Stimulated activated memory B cell treated with anti-CD40 and anti-IgM and Interleukin-4, amounts not matched to agents 10 μg/mL and 1 μg/mL and 100 μg/mL, for 72 hours (primary cell): ENCODE measurements around the gene PTPRJ.
A peak's percentile ranks its signal among the peaks of the same experiment; 100 is the strongest.
"Not testable (repeated sequence)": the region's sequence is repeated elsewhere in the genome, so short reads cannot be mapped to it uniquely, and the experiment has no call there.

ENCODE experiments used
- ATAC-seq: fragments of 150-1000 bp; cut with Tn5 transposase; 2 replicates; pipeline ENCODE4 v1.10.0; 2021
- H3K27ac Mint-ChIP-seq: one replicate; pipeline ENCODE4 v1.8.0; 2022; ENCODE audit warnings: mild to moderate bottlenecking, mixed read lengths
- H3K27me3 Mint-ChIP-seq: one replicate; pipeline ENCODE4 v1.8.0; 2022; ENCODE audit warnings: mixed read lengths
- H3K36me3 Mint-ChIP-seq: one replicate; pipeline ENCODE4 v1.8.0; 2022; ENCODE audit warnings: mixed read lengths
- H3K4me1 Mint-ChIP-seq: one replicate; pipeline ENCODE4 v1.8.0; 2022; ENCODE audit warnings: mixed read lengths
- H3K4me3 Mint-ChIP-seq: one replicate; pipeline ENCODE4 v1.8.0; 2022; ENCODE audit warnings: mild to moderate bottlenecking, moderate library complexity, mixed read lengths
- H3K9me3 Mint-ChIP-seq: one replicate; pipeline ENCODE4 v1.8.0; 2022; ENCODE audit warnings: mixed read lengths

Gene PTPRJ

DNA sequence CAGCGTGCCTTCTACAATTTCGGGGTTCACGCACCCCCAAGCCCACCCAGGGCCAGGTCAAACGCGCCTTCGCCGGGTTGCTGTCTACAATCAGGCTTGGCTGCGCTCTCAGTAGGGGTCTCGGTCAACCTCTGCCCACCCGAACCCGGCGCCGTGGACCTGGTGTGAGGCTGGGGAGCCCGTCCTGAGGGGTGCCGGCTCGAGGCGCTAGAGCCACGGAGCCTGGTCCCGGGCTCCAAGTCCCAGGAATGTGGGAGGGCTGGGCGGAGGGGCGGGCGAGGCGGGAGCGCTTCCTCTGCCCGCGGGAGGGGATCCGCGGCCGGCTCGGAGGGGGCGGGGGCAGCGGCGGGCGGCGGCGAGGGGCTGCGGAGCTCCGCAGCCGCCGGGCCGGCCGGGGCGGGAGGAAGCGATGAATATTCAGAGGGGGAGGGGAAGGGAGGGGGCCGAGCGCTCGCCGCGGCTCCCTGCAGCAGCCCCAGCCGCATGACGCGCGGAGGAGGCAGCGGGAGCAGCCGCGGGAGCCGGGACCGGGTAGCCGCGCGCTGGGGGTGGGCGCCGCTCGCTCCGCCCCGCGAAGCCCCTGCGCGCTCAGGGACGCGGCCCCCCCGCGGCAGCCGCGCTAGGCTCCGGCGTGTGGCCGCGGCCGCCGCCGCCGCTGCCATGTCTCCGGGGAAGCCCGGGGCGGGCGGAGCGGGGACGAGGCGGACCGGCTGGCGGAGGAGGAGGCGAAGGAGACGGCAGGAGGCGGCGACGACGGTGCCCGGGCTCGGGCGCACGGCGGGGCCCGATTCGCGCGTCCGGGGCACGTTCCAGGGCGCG, at the start of gene PTPRJ:
Gene PTPRJ, plus strand, starts transcription at position 472 of the 819 bp plus-strand sequence. CDS start 354 bp downstream, outside the sequence.
- Mint-ChIP-seq H3K4me1 (peaks cover 33% of the 10 kb centered on the region), H3K9me3 (no peaks in the 10 kb centered on the region), H3K27me3 (no peaks in the 10 kb centered on the region), H3K36me3 (peaks cover 9% of the 10 kb centered on the region), H3K4me3 (peak within 1 kb of the TSS; percentile 86), H3K27ac (peak within 1 kb of the TSS; percentile 65)
- ATAC-seq, result peak; percentile 78

DNA sequence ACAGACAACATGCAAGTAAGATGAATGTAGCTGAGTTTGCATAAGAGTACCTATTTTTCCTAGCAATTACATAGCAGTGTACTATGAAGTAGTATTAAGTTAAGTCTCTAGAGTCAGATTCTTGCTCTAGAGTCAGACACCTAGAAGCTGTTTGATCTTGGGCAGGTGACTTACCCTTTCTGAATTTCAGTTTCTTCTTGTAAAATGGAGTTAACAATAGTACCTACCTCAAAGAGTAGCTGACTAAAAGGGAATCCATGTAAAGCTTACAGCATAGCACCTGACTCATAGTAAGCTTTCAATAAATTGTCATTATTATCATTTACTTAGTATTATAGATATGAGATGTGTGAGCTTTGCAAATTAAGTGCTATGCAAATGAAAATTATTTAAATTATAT, 47.8 kb upstream of the PTPRJ start:
- ATAC-seq, result no peak
- H3K36me3 Mint-ChIP-seq, result no peaks in the 10 kb centered on the region

DNA sequence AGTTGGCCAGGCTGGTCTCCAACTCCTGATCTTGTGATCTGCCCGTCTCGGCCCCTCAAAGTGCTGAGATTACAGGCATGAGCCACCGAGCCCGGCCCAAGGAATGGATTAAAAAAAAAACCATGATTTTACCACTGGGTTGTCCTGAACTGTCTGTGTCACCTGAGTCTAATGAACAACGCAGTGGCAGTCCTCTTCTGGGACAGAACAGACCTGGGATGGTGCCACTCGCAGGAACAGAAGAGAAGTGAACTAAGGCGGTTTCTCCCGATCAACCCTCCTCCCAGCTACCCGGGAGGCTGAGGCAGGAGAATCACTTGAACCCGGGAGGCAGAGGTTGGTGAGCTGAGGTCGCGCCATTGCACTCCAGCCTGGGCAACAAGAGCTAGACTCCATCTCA, 46.6 kb upstream of the PTPRJ start:
- not testable (repeated sequence) for H3K4me3 Mint-ChIP-seq, H3K27me3 Mint-ChIP-seq, H3K27ac Mint-ChIP-seq, H3K36me3 Mint-ChIP-seq, ATAC-seq, H3K9me3 Mint-ChIP-seq
- H3K4me1 Mint-ChIP-seq, result peaks cover 36% of the 10 kb centered on the region

More for the DNA sequence above, 47.8 kb upstream of the PTPRJ start:
- Mint-ChIP-seq H3K9me3 (no peaks in the 10 kb centered on the region), H3K4me3 (no peak overlapping the region), H3K4me1 (peaks cover 46% of the 10 kb centered on the region), H3K27me3 (no peaks in the 10 kb centered on the region), H3K27ac (no peak overlapping the region)

DNA sequence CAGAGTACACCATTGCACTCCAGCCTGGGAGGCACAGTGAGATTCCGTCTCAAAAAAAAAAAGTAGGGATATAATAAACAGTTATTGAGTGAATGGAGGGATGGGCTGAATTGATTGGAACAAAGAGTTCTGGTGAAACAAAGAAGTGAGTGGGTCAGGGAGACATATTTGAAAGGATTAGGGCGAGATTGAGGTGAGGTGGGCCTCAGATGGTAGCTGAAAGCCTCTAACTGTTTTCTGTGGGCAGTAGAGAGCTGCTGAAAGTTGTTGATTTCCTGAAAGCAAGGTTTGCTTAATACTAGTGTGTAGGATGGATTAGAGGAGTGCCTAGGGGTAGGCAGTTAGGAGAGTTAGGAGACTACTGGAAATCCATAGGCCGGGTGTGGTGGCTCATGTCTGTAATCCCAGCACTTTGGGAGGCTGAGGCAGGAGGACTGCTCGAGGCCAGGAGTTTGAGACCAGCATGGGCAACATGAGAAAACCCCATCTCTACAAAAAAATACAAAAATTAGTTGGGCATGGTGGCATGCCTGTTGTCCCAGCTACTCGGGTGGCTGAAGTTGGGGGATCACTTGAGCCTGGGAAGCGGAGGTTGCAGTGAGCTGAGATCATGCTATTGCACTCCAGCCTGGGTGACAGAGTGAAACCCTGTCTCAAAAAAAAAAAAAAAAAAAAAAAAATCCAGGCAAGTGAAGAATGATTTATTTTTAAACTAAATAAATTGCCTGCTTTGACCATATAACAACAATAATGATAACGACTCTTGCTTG, 41.4 kb upstream of the PTPRJ start:
- H3K27ac Mint-ChIP-seq, result no peak overlapping the region
- no peak for ATAC-seq
- no peaks in the 10 kb centered on the region for H3K27me3 Mint-ChIP-seq
- no peak overlapping the region for H3K4me3 Mint-ChIP-seq
- H3K4me1 Mint-ChIP-seq, result peaks cover 36% of the 10 kb centered on the region
- H3K36me3 Mint-ChIP-seq, result no peaks in the 10 kb centered on the region
- H3K9me3 Mint-ChIP-seq, result no peaks in the 10 kb centered on the region

DNA sequence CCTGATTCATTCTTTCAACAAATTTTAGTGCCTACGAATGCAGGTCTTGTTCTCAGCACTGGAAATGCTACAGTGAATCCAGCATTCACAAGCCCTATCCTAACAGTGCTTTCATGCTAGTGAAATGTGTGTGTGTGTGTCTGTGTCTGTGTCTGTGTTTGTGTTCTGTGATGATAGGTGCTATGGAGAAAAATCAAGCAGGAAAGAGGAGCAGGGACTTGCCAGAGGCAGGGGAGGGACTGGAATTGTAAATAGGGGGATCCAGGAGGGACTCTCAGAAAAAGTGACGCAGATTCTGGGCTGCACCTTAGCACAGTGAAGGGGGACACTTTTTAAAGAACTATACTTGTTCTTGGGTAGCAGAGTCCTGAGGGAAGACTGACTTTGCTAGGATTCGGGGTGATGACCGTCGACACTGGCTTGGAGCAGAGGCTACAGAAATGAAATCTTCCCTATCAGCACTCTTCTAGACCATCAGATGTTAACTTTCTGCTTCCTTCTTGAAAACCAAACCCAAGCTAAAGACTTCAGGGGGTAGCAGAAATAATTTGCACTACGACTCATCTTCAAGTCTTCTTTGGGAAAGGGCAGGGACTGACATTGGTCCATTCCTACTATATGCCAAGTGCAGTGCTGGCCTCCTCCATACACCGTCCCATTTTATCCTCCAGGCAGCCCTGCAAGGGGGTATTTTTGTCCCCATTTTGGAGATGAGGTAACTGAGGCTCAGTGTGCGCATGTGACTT, 39.3 kb upstream of the PTPRJ start:
- Mint-ChIP-seq H3K36me3 (no peaks in the 10 kb centered on the region), H3K27me3 (no peaks in the 10 kb centered on the region), H3K9me3 (no peaks in the 10 kb centered on the region), H3K4me3 (no peak overlapping the region), H3K4me1 (peaks cover 27% of the 10 kb centered on the region), H3K27ac (no peak overlapping the region)
- ATAC-seq, result no peak

DNA sequence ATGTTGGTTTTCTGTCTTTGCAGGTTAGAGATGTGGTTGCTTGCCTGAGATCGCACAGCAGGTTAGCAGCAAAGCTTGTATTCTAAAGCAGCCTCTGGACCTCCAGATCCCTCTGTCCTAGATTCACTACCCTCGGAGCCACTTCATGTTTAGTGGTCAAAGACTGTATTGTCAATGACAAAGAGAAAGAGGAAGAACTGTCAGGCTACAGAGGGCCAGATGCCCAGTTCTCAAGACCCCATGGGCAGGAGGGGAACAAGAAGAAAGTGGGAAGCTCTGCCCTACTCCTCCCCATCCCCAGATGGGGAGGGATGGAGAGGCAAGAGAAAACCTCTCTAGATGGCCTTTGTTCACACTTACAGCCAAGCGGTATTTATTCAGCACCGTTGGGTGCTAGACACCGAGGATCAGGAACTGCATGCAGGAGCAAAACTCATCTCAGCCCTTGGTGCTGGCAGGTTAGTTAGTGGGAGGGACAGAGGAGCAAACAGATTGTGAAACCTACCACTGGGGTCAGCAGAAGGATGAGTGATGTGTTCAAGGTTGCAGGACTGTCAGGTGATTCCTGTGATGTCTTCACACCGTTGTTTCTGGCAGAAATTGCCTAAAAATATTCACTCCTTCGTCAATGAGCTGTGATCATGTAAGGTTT, 38.3 kb upstream of the PTPRJ start:
- Mint-ChIP-seq H3K27me3 (no peaks in the 10 kb centered on the region), H3K36me3 (no peaks in the 10 kb centered on the region), H3K4me3 (no peak overlapping the region), H3K9me3 (no peaks in the 10 kb centered on the region), H3K27ac (peak overlapping the region; percentile 48), H3K4me1 (peaks cover 24% of the 10 kb centered on the region)
- ATAC-seq, result no peak

DNA sequence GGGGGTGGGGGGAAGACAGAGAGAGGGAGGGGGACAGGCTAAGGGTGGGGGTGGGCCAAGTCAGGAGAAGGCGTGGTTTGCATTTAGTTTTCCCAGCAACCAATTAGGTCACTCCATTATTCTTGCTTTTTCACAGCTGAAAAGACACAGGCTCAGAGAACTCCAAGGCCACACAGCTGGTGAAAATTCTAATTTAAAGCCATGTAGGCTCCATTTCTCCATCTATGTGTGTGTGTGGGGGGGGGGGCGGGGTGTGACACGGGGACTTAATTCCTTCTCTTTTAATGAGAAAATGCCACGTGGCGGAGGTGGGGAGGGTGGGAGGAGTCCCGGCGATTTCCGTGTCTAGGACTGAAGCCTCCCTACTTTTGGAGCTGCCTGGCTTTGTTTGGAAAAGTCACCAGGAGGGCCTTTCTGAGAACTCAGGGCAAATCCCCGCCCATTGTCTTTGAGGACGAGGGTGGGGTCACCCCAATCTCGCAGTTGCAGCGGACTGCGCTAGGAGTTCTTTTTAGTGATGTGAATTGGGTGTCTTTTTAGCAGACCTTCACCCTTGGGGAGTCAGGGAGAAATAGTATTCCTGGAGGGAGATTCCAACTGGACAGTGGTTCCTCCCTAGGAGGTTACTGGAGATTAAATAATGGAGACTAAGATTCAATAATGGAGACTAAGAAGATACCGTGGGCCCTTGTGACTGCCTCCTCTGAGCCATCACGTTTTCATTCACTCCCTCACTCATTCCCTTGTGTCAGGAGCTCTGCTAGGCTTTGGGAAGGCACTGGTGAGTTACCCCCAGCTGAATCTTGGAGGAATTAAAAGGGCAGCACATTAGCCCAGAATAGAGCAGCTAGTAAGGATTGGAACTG, 36.4 kb upstream of the PTPRJ start:
- no peak for ATAC-seq
- no peaks in the 10 kb centered on the region for H3K9me3 Mint-ChIP-seq
- H3K27ac Mint-ChIP-seq, result peak overlapping the region; percentile 35
- no peaks in the 10 kb centered on the region for H3K36me3 Mint-ChIP-seq
- no peaks in the 10 kb centered on the region for H3K27me3 Mint-ChIP-seq
- no peak overlapping the region for H3K4me3 Mint-ChIP-seq
- H3K4me1 Mint-ChIP-seq, result peaks cover 33% of the 10 kb centered on the region

DNA sequence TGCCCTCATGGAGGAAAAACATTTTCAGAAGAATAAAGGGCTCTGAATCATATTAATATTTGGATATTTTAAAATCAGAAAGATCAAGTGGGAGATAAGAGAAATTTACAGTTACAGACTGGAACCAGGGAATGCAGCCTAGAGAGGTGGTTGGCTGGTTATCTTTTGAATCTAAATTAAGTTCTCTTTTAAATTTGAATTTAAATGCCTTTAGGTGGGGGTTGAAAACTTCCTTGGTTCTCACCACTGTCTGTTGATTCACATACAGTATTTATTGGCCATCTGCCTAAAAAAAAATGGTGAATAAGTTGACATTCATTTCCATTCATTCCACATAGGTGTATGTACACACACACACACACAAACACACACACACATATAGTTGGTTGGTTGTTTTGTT, 35.7 kb upstream of the PTPRJ start:
- H3K27me3 Mint-ChIP-seq, result no peaks in the 10 kb centered on the region

DNA sequence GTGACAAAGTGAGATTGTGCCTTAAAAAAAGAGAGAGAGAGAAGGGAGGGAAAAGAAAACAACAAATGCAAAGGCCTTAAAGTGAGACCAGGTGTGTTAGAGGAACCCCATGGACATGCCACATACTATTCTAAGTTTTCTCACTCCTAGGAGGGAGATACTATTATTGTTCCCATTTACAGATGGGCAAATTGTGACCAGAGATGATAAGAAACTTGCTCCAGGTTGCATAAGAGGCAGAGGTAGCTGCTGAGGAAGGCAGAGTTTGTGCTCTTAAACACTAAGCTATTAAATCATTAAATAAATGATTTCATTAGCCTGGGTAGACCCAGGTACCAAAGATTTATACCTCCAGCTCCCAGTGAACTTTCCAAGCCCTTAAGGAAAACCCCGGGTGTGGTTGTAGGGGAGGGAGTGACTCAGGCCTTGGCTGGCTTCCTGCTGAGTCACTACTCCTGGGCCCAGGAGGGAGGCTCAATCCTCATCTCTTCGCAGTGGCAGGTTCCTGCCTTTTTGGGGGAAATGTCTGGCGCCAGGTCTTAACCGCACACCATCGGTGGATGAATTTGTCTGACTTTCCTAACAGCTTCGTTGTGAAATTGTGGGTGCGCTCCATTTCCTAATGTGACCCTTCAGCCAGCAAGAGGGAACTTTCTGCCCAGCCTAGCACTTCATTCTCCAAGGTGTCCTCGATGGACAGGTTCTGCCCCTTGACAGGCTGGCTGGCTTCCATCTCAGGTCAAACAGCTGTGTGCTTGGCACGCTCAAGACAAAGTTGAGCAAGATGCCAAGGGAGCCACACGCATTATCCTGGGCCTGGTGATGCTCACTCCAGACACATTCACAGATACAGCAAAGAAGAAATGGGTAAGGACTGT, 33.4 kb upstream of the PTPRJ start:
- peaks cover 44% of the 10 kb centered on the region for H3K4me1 Mint-ChIP-seq
- no peak for ATAC-seq

More for the DNA sequence above, 35.7 kb upstream of the PTPRJ start:
- Mint-ChIP-seq H3K9me3 (no peaks in the 10 kb centered on the region), H3K4me1 (peaks cover 40% of the 10 kb centered on the region), H3K4me3 (no peak overlapping the region), H3K27ac (peak overlapping the region; percentile 35), H3K36me3 (no peaks in the 10 kb centered on the region)
- no peak for ATAC-seq

DNA sequence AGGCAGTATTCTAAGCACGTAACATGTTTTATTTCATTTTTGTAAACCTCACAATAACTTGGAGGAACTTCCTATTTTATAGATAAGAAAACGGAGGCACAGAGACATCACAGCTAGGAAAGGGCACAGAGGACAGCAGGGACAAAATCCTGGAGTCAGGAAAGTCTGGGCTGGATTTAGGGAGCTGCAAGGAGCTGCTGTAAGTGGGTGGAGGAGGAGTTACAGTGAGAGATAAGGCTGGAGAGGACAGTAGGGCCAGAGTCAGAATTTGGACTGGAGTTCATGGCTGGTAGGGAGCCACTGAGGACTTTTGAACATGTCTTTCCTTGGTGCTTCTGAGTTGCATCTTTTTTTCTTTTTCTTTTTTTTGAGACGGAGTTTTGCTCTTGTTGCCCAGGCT, 32.2 kb upstream of the PTPRJ start:
- Mint-ChIP-seq H3K36me3 (no peaks in the 10 kb centered on the region), H3K4me3 (no peak overlapping the region), H3K27ac (peak overlapping the region; percentile 73)

More for the DNA sequence above, 33.4 kb upstream of the PTPRJ start:
- Mint-ChIP-seq H3K9me3 (no peaks in the 10 kb centered on the region), H3K27ac (peak overlapping the region; percentile 7), H3K27me3 (no peaks in the 10 kb centered on the region), H3K36me3 (no peaks in the 10 kb centered on the region), H3K4me3 (no peak overlapping the region)

DNA sequence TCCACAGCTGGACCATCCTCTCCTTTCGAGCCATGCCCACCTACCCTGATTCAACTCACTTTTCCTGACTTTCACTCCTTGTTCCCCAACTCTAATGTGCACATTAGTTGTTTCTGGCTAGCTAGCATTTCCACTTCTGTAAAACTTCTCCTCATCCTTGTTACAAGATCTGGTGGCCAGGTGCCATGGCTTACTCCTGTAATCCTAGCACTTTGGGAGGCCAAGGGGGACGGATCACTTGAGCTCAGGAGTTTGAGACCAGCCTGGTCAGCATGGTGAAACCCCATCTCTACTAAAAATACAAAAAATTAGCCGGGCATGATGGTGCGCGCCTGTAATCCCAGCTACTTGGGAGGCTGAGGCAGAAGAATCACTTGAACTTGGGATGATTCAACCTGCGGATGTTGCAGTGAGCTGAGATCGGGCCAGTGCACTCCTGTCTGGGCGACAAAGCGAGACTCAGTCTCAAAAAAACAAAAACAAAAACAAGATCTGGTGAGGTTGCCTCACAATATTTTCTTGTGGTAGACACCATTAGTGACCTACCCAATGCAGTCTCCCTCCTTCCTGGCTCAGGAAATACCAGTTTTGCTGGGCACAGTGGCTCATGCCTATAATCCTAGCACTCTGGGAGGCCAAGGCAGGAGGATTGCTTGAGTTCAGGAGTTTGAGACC, 31.2 kb upstream of the PTPRJ start:
- Mint-ChIP-seq H3K4me3 (peak overlapping the region; percentile 43), H3K4me1 (peaks cover 37% of the 10 kb centered on the region), H3K27ac (peak overlapping the region; percentile 73)
- not testable (repeated sequence) for H3K27me3 Mint-ChIP-seq, H3K9me3 Mint-ChIP-seq, ATAC-seq, H3K36me3 Mint-ChIP-seq

More for the DNA sequence above, 32.2 kb upstream of the PTPRJ start:
- H3K27me3 Mint-ChIP-seq, result no peaks in the 10 kb centered on the region
- no peak for ATAC-seq
- peaks cover 37% of the 10 kb centered on the region for H3K4me1 Mint-ChIP-seq
- no peaks in the 10 kb centered on the region for H3K9me3 Mint-ChIP-seq

DNA sequence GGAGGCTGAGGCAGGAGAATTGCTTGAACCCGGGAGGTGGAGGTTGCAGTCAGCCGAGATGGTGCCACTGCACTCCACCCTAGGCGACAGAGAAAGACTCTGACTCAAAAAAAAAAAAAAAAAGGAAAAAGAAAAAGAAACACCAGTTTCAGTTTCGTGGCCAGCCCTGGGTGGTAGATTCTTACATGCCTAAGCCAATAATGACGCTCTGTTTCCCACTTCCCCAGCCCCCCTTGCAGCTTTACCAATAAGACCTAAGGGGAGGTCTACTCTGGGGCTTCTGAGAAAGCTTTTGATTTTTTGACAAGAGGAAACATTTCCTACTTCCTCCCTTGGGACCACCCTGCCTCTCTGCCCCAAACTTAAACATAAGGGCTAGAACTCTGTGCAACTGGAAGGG, 30.0 kb upstream of the PTPRJ start:
- no peaks in the 10 kb centered on the region for H3K36me3 Mint-ChIP-seq
- no peaks in the 10 kb centered on the region for H3K9me3 Mint-ChIP-seq
- peak; percentile 93 for ATAC-seq
- peak overlapping the region; percentile 19 for H3K4me3 Mint-ChIP-seq
- peaks cover 43% of the 10 kb centered on the region for H3K4me1 Mint-ChIP-seq
- H3K27ac Mint-ChIP-seq, result peak overlapping the region; percentile 73
- H3K27me3 Mint-ChIP-seq, result no peaks in the 10 kb centered on the region

DNA sequence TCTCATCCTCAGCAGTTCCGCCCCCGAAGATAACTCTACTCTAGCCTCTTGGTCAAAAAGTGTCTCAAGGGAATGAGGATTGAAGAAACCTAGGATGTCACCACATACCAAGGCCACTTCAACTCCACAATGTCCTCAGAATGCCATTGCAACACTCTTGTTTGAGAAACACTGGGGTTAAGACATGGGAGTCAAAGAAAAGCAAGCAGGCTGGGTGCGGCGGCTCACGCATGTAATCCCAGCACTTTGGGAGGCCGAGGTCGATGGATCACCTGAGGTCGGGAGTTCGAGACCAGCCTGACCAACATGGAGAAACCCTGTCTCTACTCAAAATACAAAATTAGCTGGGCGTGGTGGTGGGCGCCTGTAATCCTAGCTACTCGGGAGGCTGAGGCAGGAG, 28.9 kb upstream of the PTPRJ start:
- peaks cover 38% of the 10 kb centered on the region for H3K4me1 Mint-ChIP-seq
- H3K4me3 Mint-ChIP-seq, result not testable (repeated sequence)

More for the DNA sequence above, 28.9 kb upstream of the PTPRJ start:
- ATAC-seq, H3K36me3 Mint-ChIP-seq, H3K27me3 Mint-ChIP-seq, H3K9me3 Mint-ChIP-seq: not testable (repeated sequence)
- peak overlapping the region; percentile 73 for H3K27ac Mint-ChIP-seq
